ENCODE measurements around the gene PTDSS2. TPM values are rescaled to one million over a fixed set of nuclear protein-coding genes. Genes with fewer than 3 reads are reported as not detected.

The PTDSS2 gene
- polyA plus RNA-seq, 4 donors: 24.6 to 44.2 (median 37.2) TPM

- DNase-seq (ENCODE audit: low read depth in 4 of 4, low spot score in 2 of 4): no peak
These were observed 38.0 kb downstream of the PTDSS2 start for GRCh38 chr11:488062-488461.

GRCh38 chr11:488579-488978 lies 38.5 kb downstream of the PTDSS2 start:
- no peak for DNase-seq (ENCODE audit: low read depth in 4 of 4, low spot score in 2 of 4)

DNA sequence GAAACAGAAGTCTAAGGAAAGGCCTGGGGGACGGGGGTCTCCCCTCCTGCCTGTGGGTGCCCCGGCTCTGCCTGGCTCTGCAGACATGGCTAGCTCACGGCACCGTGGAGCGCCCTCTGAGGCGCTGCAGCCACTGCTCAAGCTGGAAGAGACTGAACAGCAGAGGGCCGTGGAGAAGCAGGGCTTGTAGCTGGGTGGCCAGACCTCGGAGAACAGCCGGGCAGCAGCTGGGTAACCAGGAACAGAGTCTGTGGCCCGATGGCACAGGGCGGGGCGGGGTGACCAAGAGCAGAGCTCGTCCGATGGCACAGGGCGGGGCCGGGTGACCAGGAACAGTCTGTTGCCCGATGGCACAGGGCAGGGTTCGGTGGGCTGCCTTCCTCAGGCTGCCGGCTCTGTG lies 38.9 kb downstream of the PTDSS2 start:
- DNase-seq (ENCODE audit: low read depth in 4 of 4, low spot score in 2 of 4): no peak

DNA sequence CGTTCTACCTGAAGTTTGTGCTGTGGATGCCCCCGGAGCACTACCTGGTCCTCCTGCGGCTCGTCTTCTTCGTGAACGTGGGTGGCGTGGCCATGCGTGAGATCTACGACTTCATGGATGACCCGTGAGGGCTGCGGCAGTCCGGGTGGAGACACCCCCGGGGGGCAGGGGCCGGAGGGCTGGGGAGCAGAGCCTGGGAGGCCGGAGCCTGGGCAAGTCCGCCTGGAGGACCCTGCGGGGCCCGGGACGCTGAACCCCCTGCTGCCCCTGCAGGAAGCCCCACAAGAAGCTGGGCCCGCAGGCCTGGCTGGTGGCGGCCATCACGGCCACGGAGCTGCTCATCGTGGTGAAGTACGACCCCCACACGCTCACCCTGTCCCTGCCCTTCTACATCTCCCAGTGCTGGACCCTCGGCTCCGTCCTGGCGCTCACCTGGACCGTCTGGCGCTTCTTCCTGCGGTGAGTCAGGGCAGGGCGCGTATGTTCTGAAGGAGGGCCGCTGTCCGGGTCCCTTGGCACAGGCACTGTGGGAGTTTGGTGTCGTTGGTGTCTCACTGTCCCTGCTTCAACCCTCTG lies 39.6 kb downstream of the PTDSS2 start:
- no peak for DNase-seq (ENCODE audit: low read depth in 4 of 4, low spot score in 2 of 4)

GRCh38 chr11:490186-490929 lies 40.3 kb downstream of the PTDSS2 start:
- DNase-seq (ENCODE audit: low read depth in 4 of 4, low spot score in 2 of 4): no peak

- DNase-seq (ENCODE audit: low read depth in 4 of 4, low spot score in 2 of 4): no peak
These were observed 40.8 kb downstream of the PTDSS2 start for GRCh38 chr11:490930-491260.

DNA sequence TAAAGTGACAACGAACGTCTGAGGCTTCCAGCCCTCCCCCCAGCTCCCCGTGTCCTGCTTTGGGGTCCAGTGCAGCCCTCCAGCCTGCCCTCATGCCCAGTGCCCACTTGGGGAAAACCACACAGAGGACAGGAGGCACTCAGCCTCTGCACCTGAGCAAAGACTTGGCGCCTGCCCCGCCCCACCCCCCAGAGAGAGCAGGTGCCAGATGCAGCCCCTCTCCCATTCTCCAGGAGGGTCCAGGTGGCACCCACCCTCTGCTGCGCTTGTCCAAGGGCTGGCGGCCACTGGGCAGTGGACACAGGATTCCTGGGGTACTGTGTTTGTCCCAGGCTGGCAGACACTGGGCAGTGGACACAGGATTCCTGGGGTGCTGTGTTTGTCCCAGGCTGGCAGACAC lies 41.3 kb downstream of the PTDSS2 start:
- DNase-seq (ENCODE audit: low read depth in 4 of 4, low spot score in 2 of 4): no peak

GRCh38 chr11:492427-493226 lies 42.5 kb downstream of the PTDSS2 start:
- DNase-seq (ENCODE audit: low read depth in 4 of 4, low spot score in 2 of 4): no peak

DNA sequence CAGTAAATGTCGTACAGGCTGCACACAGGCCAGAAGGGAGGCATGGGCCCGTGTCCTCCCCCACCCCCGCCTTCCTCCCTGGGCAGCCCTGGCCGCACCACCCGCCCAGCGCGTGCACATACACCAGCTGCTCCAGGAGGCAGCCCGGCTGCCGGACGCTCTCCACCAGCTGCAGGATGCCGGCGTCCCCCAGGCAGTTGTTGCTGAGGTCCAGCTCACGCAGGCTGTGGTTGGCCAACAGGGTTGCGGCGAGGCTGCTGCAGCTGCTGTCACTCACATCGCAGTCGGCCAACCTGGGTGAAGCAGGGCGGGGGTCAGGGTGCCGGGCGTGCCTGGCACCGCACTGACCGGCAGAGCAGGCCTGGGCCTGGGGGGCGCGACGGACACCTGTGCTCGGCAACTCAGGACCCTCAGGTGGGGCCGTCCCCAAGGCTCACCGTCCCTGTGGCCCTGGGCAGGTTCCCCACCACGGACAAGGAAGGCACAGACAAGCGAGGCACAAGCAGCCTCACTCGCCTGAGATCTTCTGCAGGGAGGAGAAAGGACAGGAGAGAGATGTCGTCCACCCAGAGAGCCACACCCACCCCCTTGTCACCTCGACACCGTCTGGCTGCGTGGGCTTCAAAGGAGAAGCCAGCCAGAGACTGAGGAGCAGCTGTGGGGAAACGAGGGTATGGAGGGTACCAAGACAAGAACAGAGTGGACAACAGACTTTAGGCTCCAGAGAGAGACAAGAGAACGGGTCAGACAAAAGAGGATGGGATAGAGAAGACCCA lies 44.9 kb downstream of the PTDSS2 start:
- no peak for DNase-seq (ENCODE audit: low read depth in 4 of 4, low spot score in 2 of 4)

GRCh38 chr11:495537-495931 lies 45.5 kb downstream of the PTDSS2 start:
- no peak for DNase-seq (ENCODE audit: low read depth in 4 of 4, low spot score in 2 of 4)

DNA sequence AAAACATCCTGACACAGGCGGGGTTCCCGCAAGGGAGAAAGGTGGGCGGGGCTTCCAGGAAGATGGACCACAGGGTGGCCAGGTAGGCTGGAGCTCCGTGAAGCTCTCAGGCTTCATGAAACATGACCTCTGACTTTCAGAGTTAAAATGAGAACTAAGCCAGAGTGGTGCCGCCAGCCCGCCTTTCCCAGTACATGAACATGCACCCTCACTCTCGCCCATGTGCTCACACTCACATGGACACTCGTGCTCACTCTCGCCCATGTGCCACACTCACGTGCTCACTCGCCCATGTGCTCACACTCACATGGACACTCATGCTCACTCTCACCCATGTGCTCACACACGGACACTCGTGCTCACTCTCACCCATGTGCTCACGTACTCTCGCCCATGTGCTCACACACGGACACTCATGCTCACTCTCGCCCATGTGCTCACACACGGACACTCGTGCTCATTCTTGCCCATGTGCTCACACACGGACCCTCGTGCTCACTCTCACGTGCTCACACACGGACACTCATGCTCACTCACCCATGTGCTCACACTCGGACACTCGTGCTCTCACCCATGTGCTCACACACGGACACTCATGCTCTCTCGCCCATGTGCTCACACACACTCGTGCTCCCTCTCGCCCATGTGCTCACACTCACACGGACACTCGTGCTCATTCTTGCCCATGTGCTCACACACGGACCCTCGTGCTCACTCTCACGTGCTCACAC lies 46.9 kb downstream of the PTDSS2 start:
- no peak for DNase-seq (ENCODE audit: low read depth in 4 of 4, low spot score in 2 of 4)

- DNase-seq (ENCODE audit: low read depth in 4 of 4, low spot score in 2 of 4): no peak
These were observed 47.7 kb downstream of the PTDSS2 start for GRCh38 chr11:497565-498296.

- no peak for DNase-seq (ENCODE audit: low read depth in 4 of 4, low spot score in 2 of 4)
These were observed 48.5 kb downstream of the PTDSS2 start for GRCh38 chr11:498297-499181.

DNA sequence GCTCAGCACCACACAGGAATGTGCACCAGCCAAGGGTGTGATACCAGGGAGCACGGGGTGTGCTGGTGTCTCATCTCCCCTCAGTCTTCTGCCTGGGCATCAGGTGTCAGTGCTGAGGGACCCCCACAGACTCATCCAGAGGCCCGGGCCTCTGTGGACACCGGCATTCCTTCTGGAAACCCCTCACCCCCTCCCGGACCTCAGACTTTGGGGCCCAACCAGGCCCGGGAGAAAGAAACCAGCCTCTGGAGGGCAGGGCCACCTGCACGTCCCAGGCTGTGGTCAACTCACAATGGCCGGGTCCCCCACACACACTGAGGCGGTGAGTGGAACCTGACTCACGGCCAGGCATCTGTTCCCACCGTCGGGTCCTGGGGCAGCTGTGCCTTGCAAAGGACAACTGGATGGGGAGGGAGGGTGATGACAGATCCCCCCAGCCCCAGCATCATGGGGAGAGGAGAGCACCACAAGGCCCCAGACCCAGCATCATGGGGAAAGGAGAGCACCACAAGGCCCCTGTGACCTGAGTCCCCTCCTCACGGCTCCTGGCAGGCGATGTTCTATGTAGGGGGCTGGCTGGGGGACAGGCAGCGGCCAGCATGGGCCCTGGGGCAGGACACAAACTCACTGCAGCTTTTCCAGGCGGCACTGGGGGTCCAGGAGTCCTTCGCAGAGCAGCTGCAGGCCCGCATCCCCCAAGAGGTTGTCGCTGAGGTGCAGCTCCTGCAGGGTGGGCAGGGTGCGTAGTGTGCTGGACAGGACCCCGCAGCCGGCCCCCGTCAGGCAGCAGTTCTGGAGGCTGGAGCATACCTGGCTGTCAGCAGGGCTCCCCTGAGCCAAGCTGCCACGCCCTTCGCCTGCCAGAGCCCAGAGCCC lies 49.4 kb downstream of the PTDSS2 start:
- DNase-seq (ENCODE audit: low read depth in 4 of 4, low spot score in 2 of 4): no peak

GRCh38 chr11:501001-501682 lies 51.1 kb downstream of the PTDSS2 start:
- no peak for DNase-seq (ENCODE audit: low read depth in 4 of 4, low spot score in 2 of 4)

DNA sequence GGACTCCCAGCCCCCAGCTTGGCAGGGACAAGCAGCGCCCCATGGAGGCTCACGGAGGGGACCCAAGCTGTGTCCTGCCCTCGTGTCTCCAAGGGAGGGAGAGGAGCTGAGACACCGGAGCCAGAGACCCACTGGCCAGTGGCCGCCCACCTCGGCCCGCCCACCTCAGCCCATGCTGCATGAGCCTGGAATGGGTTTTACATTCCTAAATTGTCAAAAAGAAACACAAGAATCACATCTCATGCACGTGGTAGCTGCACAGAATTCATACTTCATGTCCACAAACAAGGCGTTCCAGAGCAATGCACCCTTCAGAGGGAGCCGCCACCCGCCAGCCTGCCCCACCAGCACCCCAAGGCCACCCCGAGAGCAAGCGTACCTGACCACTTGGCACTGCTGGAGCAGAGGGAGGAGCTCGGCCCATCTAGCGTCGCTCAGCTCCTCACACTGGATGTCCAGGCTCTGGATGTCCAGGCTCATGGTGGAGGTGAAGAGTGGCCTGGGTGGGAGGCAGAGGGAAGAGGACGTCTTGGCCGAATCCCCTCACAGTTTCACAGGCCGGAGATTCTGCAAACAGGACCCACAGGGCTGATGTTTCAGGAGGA lies 51.7 kb downstream of the PTDSS2 start:
- DNase-seq (ENCODE audit: low read depth in 4 of 4, low spot score in 2 of 4): no peak
